ENCODE results near the gene LMAN1L.

LMAN1L gene

DNA sequence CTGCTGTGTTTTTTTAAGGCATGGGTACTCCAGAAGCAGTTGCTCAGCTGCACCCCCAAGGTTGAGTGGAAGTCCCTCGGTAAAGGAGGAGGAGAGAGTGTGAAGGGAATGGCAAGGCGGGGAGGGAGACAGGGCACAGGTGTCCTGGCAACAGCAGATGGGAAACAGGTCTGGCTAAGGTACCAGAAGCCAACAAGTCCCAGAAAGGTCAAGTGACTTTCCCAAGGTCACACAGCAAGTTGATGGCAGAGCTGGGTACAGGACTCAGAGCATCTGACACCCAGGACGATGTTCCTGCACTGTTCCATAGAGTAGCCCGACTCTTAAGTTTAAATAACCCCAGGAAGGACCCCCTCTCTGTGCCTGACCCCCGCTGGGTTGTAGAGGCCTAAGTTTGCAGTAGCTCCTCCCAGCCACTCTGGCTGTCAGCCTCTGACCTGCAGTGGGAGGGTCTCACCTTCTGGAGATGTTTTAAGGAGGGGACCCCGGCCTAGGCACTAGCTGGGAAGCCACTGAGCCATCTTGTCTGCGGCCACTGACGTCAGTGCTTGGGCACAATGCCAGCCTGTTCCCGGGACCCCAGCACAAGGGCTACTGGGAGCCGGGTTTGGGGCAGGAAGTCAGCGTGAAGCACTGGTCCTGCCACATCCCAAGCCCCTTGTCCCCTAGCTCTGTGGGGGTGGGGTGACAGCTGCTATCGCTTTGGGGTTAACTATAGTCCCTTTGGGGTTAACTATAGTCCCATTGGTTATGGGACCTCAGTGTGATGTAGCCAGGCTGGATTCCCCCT lies 20.2 kb upstream of the LMAN1L start:
- in situ Hi-C loops (cut with HindIII; ENCODE audit: low sequenced_read_pairs) = no loop called here

DNA sequence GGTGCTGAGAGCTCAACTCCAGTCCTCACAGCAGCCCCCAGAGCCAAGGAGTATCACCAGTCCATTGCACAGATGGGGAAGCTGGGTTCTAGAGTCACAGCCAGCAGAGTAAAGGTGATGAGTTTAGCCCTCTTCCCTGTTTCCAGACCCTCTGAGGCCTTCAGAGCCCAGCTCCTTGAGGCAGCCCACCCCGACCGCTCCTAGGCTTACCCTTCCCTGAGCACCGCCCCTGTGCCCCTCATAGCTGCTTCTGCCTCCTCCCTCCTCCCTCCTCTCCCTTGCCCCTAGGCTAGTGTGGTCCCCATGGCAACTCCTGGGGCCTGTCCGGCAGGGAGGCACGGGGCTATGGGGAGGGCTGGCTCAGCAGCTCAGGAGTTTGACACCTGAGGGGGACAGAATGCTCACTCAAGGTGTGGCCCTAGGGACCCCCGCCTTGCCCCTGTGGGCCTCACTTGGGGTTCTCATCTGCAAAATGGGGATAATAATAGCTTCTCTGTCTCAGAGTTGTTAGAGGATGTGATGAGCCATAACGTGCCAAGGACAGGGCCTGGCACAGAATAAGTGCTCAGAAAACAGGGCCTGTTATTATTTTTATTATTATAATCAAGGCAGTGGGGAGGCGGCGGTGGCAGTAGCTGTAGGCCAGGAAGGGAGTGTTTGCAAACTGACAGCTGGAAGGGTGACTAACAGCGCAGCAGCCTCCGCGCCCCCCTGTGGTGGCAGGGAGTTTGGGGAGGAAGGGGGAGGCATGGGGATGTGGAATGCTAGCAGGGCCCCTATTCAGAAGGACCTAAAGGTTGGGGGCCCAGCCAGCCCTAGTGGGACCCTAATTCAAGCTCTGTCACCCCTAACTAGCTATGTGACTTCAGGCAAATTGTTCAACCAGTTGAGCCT lies 19.3 kb upstream of the LMAN1L start:
- in situ Hi-C loops (cut with HindIII; ENCODE audit: low sequenced_read_pairs) = no loop called here

DNA sequence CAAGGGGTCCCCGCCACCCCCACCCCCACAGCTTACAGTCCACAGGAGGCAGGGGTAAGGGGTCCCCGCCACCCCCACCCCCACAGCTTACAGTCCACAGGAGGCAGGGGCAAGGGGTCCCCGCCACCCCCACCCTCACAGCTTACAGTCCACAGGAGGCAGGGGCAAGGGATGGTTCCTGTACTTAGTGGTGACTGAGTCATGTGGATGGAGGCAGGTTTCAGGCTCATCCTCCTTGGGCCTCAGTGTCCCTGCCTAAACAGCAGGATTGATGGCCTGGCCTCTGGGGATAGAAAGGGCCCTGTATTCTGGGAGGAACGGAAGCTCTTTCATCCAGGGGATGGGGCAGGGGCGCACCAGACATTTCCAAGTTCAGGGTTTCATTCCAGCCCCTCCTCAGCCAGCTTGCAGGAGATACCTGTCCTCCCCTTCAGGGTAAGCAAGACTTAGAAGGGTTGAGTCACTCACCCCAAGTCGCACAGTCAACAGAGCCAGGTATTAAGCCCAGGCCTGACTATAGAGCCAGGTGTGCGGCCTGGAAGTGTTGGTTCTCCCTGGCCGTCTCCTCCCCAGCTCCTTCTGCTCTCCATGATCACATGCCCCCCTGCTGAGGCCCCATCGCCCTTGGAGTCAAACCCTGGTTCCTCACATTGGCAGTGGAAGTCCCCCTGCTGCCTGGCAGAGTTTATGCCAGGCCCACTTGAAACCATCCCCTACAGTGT lies 18.2 kb upstream of the LMAN1L start:
- in situ Hi-C loops (cut with HindIII; ENCODE audit: low sequenced_read_pairs) = no loop called here

DNA sequence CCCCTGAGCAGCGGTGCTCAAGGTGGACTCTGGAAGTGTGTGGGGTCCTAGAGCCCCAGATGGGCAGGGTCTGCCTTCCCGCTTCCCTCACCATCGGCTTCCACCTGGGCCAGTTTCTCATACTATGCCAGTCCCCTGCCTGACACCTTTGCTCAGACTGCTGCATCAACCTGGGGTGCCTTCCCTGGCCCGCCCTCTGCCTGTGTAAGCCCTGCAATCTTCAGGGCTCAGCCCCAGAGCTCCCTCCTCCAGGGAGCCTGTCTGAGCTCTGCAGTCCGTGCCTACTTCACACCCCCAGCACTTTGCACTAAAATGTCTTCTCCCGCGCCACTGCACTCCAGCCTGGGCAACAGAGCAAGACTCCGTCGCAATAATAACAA lies 17.7 kb upstream of the LMAN1L start:
- in situ Hi-C loops (cut with HindIII; ENCODE audit: low sequenced_read_pairs) = no loop called here

DNA sequence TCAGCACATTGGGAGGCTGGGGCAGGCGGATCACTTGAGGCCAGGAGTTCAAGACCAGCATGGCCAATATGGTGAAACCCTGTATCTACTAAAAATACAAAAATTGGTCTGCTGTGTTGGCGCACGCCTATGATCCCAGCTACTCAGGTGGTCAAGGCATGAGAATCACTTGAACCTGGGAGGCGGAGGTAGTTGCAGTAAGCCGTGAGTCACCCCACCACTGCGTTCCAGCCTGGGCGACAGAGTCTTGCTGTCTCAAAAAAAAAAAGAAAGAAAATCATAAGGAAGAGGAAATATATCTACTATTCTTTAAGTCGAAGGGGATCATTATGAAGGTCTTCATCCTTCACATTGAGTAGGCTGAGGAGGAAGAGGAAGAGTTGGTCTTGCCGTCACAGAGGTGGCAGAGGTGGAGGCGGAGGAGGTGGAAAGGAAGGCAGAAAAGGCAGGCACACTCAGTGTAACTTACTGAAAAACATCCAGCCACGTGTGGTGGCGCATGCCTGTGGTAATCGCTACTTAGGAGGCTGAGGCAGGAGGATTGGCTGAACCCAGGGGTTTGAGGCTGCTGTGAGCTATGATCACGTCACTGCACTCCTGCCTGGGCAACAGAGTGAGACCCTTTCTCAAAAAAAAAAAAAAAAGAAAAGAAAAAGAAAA lies 16.5 kb upstream of the LMAN1L start:
- in situ Hi-C loops (cut with HindIII; ENCODE audit: low sequenced_read_pairs) = no loop called here

DNA sequence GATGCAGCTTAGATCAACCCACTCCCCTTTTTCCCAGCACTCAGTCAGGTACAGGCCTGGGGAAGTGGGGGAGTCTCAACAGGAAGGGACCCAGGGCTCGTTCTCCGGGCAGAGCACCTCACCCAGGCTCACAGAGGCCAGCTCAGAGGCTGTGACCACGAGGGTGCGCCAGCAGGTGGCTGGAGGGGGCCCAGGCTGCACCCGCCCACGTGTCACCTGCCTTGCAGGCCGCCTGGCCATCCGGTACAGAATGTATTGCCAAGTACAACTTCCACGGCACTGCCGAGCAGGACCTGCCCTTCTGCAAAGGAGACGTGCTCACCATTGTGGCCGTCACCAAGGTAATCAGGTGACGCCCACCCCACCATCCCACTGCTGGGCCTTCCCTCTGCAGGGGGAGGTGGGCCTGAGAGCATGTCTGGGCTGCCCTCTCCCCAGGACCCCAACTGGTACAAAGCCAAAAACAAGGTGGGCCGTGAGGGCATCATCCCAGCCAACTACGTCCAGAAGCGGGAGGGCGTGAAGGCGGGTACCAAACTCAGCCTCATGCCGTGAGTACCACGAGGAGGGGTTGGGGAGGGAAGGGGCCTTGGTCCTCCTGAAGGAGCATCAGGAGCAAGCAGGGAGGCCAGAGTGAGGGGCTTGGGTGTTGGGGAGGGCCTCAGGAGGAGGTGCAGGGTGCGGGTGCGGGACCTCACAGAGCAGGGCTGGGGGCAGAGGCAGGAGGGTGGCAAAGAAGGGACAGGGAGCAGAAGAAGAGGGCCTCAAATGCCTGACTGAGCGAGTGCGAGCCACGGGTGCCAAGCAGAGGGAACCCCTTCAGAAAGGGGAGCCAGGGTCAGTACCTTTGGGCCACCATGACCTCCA lies 14.0 kb upstream of the LMAN1L start:
- in situ Hi-C loops (cut with HindIII; ENCODE audit: low sequenced_read_pairs) = no loop called here

DNA sequence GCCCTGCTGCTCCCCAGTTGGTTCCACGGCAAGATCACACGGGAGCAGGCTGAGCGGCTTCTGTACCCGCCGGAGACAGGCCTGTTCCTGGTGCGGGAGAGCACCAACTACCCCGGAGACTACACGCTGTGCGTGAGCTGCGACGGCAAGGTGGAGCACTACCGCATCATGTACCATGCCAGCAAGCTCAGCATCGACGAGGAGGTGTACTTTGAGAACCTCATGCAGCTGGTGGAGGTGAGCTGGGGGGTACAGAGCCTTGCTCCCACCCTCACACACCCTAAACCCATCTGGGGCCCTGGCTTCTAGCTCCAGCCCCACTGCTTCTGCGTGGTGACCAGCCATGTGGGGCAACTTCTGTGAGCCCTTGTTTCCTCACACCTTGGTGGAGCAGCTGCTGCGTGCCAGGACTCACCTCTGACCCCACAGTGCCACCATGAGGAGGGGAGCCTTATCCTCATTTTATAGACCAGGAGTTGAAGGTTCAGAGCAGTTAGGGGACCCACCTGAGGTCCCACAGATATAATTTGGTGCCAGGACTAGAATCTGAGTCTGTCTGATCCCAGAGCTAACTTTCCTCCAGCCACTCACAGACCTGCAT lies 13.3 kb upstream of the LMAN1L start:
- in situ Hi-C loops (cut with HindIII; ENCODE audit: low sequenced_read_pairs) = no loop called here

DNA sequence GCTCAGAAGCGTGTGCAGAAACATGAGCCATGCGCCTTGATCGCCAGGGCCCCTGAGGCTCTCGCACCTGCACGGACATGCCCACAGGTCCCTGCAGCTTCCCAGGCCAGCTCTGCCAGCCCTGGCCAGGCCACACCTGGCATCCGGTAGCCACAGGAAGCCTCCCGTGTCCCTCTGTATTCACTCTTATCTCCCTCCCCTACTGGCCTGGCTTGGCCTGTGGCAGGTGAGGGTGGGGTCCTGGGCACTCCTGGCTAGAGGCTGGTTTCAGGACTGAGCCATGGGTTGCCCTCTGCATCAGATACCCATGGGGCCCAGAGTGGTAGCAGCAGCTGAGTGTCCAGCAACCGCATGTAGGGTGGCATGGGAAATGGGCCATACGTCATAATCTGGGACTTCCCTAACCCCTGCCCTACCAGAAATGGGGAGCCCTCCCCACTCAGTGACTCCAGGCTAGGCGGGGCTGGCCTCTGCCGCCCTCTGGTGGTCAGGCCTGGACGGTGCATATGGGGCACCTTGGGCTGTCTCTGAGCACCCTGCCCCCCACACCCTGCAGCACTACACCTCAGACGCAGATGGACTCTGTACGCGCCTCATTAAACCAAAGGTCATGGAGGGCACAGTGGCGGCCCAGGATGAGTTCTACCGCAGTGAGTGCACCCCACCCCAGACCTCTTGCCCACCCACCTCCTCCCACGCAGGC lies 12.6 kb upstream of the LMAN1L start:
- in situ Hi-C loops (cut with HindIII; ENCODE audit: low sequenced_read_pairs) = no loop called here

DNA sequence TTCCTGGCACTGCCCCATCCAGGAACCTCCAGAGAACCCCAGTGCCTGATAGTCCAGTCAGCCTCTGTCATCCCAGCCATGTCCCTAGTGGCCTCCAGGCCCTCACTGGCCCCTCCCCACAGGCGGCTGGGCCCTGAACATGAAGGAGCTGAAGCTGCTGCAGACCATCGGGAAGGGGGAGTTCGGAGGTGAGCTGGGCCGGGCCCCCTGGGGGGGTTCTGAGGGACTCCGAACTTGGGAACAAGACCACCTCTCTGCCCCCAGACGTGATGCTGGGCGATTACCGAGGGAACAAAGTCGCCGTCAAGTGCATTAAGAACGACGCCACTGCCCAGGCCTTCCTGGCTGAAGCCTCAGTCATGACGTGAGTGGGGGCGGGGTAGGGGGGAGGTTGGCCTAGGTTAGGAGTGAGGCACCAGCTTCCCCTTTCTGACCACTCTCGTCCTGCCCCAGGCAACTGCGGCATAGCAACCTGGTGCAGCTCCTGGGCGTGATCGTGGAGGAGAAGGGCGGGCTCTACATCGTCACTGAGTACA lies 12.0 kb upstream of the LMAN1L start:
- in situ Hi-C loops (cut with HindIII; ENCODE audit: low sequenced_read_pairs) = no loop called here

DNA sequence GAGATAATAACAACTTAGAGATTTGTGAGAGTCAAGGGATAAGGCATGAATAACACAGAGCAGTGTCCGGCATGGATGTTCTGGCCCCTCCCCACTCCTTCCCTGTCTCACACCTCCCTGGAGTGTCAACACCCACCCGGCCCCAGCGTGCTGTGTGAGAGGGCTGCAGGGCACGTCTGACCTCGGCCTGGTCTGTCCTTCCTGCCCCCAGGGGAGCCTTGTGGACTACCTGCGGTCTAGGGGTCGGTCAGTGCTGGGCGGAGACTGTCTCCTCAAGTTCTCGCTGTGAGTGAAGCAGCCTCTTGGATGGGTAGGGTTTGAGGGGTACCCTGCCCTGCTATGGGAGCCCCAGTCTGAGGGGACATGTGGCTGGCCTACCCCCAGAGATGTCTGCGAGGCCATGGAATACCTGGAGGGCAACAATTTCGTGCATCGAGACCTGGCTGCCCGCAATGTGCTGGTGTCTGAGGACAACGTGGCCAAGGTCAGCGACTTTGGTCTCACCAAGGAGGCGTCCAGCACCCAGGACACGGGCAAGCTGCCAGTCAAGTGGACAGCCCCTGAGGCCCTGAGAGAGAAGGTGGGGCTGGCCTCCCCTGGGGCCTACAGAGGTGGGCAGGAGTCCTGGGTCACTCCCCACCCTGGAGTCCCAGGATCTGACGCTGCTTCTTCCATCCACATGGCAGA lies 11.2 kb upstream of the LMAN1L start:
- in situ Hi-C loops (cut with HindIII; ENCODE audit: low sequenced_read_pairs) = no loop called here

DNA sequence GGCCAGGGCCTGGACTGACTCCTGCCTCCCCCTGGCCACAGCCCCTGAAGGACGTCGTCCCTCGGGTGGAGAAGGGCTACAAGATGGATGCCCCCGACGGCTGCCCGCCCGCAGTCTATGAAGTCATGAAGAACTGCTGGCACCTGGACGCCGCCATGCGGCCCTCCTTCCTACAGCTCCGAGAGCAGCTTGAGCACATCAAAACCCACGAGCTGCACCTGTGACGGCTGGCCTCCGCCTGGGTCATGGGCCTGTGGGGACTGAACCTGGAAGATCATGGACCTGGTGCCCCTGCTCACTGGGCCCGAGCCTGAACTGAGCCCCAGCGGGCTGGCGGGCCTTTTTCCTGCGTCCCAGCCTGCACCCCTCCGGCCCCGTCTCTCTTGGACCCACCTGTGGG lies 10.3 kb upstream of the LMAN1L start:
- in situ Hi-C loops (cut with HindIII; ENCODE audit: low sequenced_read_pairs) = no loop called here

DNA sequence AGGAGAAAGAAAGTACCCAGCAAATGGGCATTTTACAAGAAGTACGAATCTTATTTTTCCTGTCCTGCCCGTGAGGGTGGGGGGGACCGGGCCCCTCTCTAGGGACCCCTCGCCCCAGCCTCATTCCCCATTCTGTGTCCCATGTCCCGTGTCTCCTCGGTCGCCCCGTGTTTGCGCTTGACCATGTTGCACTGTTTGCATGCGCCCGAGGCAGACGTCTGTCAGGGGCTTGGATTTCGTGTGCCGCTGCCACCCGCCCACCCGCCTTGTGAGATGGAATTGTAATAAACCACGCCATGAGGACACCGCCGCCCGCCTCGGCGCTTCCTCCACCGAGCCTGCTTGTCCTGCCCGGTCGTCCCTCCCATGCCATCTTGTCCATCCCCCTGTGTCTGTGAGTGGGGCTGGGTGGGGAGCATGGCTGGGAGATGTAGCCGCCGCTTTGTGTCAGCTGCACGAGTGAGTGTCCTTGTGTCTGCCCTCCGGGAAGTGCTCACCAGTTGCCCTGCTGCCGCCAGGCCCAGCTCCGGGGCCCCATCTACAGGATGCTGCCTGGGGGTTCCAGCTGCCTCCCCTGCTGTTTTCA lies 9.7 kb upstream of the LMAN1L start:
- in situ Hi-C loops (cut with HindIII; ENCODE audit: low sequenced_read_pairs) = no loop called here

DNA sequence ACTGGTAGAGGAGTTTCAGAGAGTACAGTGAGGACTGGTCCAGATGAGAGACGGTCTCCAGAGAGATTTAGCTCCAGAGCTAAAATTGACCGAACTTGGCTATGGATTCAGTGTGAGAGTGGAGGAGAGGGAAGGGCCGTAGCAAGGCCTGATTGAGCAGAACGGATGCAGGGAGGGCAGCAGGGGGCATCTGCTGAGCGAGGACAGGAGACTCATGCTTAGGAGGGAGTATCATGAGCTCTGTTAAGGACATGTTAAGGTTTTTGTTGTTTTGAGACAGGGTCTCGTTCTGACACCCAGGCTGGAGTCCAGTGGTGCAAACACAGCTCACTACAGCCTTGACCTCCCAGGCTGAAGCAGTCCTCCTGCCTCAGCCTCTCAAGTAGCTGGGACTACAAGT lies 7.7 kb upstream of the LMAN1L start:
- in situ Hi-C loops (cut with HindIII; ENCODE audit: low sequenced_read_pairs) = no loop called here

DNA sequence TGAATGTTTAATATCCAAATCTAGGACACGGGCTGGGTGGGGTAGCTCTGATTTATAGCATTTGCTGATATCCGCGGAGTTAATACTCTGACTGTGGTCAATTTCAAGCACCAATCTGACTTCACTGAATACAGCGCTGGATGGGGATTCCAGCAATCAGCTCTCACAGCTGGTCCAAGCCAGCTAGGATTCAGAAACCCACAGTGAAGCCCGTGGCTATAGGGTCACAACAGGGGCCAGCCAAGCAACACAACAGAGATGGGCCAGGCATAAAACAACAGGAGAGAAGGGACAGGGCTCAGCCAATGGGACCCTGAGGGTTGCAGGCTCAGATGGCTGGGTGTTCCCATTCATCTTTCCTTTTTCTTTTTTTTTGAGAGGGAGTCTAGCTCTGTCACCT lies 5.4 kb upstream of the LMAN1L start:
- in situ Hi-C loops (cut with HindIII; ENCODE audit: low sequenced_read_pairs) = no loop called here

DNA sequence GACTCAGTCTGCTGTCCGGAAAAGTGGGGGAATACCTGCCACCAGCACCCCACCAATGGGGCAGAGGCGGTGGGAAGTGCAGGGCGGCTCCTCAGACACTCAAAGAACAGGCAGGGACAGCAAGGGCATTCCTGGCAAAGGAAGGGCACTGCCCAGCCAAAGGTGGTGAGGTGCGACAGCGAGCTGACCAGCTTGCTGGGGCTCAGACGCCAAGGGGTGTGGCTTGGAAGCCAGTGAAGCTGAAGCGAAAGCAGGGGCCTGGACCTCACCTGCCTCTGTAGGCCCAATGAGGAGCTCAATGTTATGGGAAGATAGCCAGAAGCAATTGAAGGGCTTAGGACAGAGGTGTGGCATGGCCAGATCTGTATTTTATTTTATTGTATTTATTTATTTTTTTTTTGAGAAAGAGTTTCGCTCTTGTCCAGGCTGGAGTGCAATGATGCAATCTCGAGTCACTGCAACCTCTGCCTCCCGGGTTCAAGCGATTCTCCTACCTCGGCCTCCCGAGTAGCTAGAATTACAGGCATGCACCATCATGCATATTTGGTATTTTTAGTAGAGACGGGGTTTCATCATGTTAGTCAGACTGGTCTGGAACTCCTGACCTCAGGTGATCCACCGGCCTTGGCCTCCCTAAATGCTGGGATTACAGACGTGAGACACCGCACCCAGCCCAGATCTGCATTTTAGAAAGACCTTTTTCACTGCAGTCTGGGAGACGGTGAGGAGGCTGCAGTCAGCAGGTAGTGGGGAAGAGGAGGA lies 4.4 kb upstream of the LMAN1L start:
- in situ Hi-C loops (cut with HindIII; ENCODE audit: low sequenced_read_pairs) = no loop called here

DNA sequence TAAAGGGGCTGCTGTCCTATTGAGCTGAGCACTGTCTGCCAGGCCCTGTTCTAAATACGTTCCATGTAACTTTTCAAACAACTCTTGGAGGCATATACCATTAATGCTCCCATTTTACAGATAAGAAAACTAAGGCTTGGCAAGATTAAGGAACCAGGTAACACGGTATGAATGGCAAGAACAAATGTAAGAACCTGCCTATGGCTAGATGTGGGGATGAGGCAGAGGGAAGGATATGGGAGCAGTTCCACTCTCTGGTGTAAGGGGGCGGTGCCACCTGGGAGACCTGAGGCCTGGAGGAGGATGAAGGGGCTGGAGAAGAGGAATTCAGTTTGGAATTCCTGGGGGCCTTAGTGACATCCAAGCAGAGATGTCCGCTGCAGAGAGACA lies 3.8 kb upstream of the LMAN1L start:
- in situ Hi-C loops (cut with HindIII; ENCODE audit: low sequenced_read_pairs) = no loop called here

DNA sequence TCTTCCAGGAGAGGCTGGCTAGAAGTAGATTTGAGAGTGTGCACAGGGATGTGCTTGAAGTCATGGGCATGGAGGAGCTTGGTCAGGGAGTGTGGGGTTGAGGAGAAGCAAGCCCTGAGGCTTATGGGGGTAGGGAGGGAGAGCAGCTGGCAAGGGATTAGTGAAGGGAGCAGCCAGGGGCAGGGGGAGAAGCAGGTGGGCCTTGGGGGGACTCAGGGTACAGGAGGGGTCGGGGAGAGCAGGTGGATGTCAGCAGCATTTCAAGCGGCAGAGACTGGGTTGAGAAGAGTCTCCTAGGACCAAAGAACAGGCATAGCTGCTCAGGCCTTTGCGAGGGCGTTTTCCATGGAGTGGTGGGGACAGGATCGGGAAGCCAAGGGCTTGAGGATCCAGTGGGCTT lies 3.4 kb upstream of the LMAN1L start:
- in situ Hi-C loops (cut with HindIII; ENCODE audit: low sequenced_read_pairs) = no loop called here

All from DLD1 (cell line).